ENCODE results near the gene PNCK. TPM values are rescaled to one million over a fixed set of nuclear protein-coding genes. Genes with fewer than 3 reads are reported as not detected.

The PNCK gene
- total RNA-seq, 1 experiment from 2014 or later: 1.1 TPM

DNA sequence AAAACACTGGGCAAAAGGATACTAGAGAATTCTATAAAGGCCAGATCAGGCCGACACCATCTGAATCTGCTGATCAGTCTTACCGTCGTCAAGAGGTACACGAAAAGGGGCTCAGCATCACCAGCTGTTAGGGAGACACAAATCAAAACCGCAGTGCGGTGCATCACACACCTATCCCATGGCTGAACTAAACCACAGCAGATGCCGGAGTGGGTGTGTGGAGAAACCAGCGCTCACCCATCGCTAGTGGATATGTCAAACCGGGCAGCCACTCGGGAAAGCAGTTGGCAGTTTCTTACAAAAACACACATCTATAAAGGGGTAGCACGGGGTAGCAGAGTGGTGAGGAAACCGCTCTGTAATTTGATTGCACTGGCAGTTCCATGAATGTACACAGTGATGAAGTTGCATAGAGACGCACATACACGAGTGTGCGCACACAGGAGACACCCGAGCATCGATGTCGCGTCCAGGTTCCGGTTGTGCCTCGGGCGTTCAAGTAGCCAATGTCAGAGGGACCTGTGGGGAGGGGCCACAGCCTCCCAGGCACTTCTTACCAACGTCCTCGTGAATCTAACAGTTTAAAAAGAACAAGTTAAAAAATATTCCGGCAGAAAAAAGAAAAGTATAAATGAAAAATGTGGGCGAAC, 51.5 kb downstream of the PNCK start:
- no peak overlapping the region for H3K4me3 Mint-ChIP-seq (ENCODE audit: low read depth, unreplicated experiment)
- H3K27me3 Mint-ChIP-seq (ENCODE audit: unreplicated experiment): peaks cover 81% of the 10 kb centered on the region
- CTCF ChIA-PET: no interaction called here
- intact Hi-C loops (cut with micrococcal nuclease; ENCODE audit: unreplicated experiment): no loop called here
- no peaks in the 10 kb centered on the region for H3K4me1 Mint-ChIP-seq (ENCODE audit: low read depth, unreplicated experiment)
- no peak overlapping the region for H3K27ac Mint-ChIP-seq (ENCODE audit: unreplicated experiment)
- TF ChIP-seq CTCF (IDR thresholded peaks at IDR 0.05; ENCODE audit: unreplicated experiment): no peak
- no peaks in the 10 kb centered on the region for H3K9me3 Mint-ChIP-seq (ENCODE audit: low read depth, unreplicated experiment)
- no peaks in the 10 kb centered on the region for H3K36me3 Mint-ChIP-seq (ENCODE audit: insufficient read depth, unreplicated experiment)
- BruUV-seq (replicated peaks): no TSS peak
- DNase-seq: no peak

- TF ChIP-seq CTCF (IDR thresholded peaks at IDR 0.05; ENCODE audit: unreplicated experiment): no peak
- Mint-ChIP-seq H3K27ac (ENCODE audit: unreplicated experiment) (no peak overlapping the region), H3K4me1 (ENCODE audit: low read depth, unreplicated experiment) (no peaks in the 10 kb centered on the region), H3K4me3 (ENCODE audit: low read depth, unreplicated experiment) (no peak overlapping the region), H3K27me3 (ENCODE audit: unreplicated experiment) (peaks cover 84% of the 10 kb centered on the region), H3K9me3 (ENCODE audit: low read depth, unreplicated experiment) (no peaks in the 10 kb centered on the region), H3K36me3 (ENCODE audit: insufficient read depth, unreplicated experiment) (no peaks in the 10 kb centered on the region)
- no peak for DNase-seq
- intact Hi-C loops (cut with micrococcal nuclease; ENCODE audit: unreplicated experiment): no loop called here
- no TSS peak for BruUV-seq (replicated peaks)
- CTCF ChIA-PET: no interaction called here
Measured at GRCh38 chrX:153620576-153620975, 53.0 kb downstream of the PNCK start.

Other genes starting within 250 kb of the PNCK start
- 2.0 and 2.2 TPM in 2 replicates for gene TREX2, start 227.8 kb downstream of the PNCK start, total RNA-seq (2022)
- gene HAUS7, start 203.2 kb downstream of the PNCK start, total RNA-seq (2022): 38.6 and 40.7 TPM in 2 replicates
- gene BGN, start 178.8 kb downstream of the PNCK start, total RNA-seq (2022): not detected in 2 replicates
- gene ATP2B3, start 156.2 kb downstream of the PNCK start, total RNA-seq (2022): not detected in 2 replicates
- 17.8 and 18.9 TPM in 2 replicates for gene CCNQ, start 74.7 kb downstream of the PNCK start, total RNA-seq (2022)
- gene DUSP9, start 26.6 kb downstream of the PNCK start, total RNA-seq (2022): 0.19 and 0.27 TPM in 2 replicates
- 24.6 and 27.4 TPM in 2 replicates for gene SLC6A8, start 14.1 kb upstream of the PNCK start, total RNA-seq (2022)
- 371 and 407 TPM in 2 replicates for gene BCAP31, start 50.6 kb upstream of the PNCK start, total RNA-seq (2022)
- 14.4 and 22.8 TPM in 2 replicates for gene ABCD1, start 51.0 kb upstream of the PNCK start, total RNA-seq (2022)
- 37.5 and 49.2 TPM in 2 replicates for gene PLXNB3, start 90.4 kb upstream of the PNCK start, total RNA-seq (2022)
- 0.14 and 0.29 TPM in 2 replicates for gene SRPK3, start 107.2 kb upstream of the PNCK start, total RNA-seq (2022)
- gene IDH3G, start 120.6 kb upstream of the PNCK start, total RNA-seq (2022): 64.5 and 71.2 TPM in 2 replicates
- 360 and 391 TPM in 2 replicates for gene SSR4, start 120.9 kb upstream of the PNCK start, total RNA-seq (2022)
- 0.59 and 0.76 TPM in 2 replicates for gene PDZD4, start 156.7 kb upstream of the PNCK start, total RNA-seq (2022)
- gene L1CAM, start 212.4 kb upstream of the PNCK start, total RNA-seq (2022): 14.2 and 16.1 TPM in 2 replicates
- not detected in 2 replicates for gene AVPR2, start 230.9 kb upstream of the PNCK start, total RNA-seq (2022)

Measured in Calu3 (cell line).